Mesenchymal stem cell (in vitro differentiated cells and primary cell): ENCODE data around the gene FXYD6.

Experiments
- DNase-seq: peaks from one replicate; pipeline ENCODE4 v3.0.0-alpha.2; 2013
- H2AFZ ChIP-seq: one replicate; pipeline ENCODE4 v1.6.1; 2013; ENCODE audit warnings: low read depth, mild to moderate bottlenecking, control low read depth, inconsistent platforms, low read length, moderate library complexity
- H2AK5ac ChIP-seq: 2 replicates; pipeline ENCODE4 v1.6.1; 2013; ENCODE audit warnings: low read length, moderate library complexity, mild to moderate bottlenecking, inconsistent platforms; ENCODE audit not compliant: severe bottlenecking
- H2BK120ac ChIP-seq: one replicate; pipeline ENCODE4 v1.6.1; 2013; ENCODE audit warnings: low read depth, mild to moderate bottlenecking, inconsistent platforms, low read length, moderate library complexity
- H2BK12ac ChIP-seq, 2 experiments: one replicate each; pipeline ENCODE4 v1.6.1; 2013; ENCODE audit warnings: inconsistent platforms in 2 of 2, low read length in 2 of 2, mild to moderate bottlenecking in 2 of 2, moderate library complexity in 2 of 2, control low read depth in 1 of 2
- H2BK15ac ChIP-seq: one replicate; pipeline ENCODE4 v1.6.1; 2013; ENCODE audit warnings: mild to moderate bottlenecking, low read depth, inconsistent platforms; ENCODE audit not compliant: poor library complexity, severe bottlenecking
- H2BK5ac ChIP-seq: 2 replicates; pipeline ENCODE4 v1.6.1; 2013; ENCODE audit warnings: low read depth, mild to moderate bottlenecking, low read length, control low read depth, inconsistent platforms; ENCODE audit not compliant: poor library complexity, severe bottlenecking
- H3K14ac ChIP-seq, 2 experiments: one replicate each; pipeline ENCODE4 v1.6.1; 2013; ENCODE audit warnings: inconsistent platforms in 2 of 2, low read length in 2 of 2, control low read depth in 1 of 2, mild to moderate bottlenecking in 1 of 2, moderate library complexity in 1 of 2
- H3K18ac ChIP-seq, 2 experiments: one replicate each; pipeline ENCODE4 v1.6.1; 2013; ENCODE audit warnings: inconsistent platforms in 2 of 2, low read length in 2 of 2, control low read depth in 1 of 2, low read depth in 1 of 2, mild to moderate bottlenecking in 1 of 2
- H3K23ac ChIP-seq, 2 experiments: one replicate each; pipeline ENCODE4 v1.6.1; 2013; ENCODE audit warnings: inconsistent platforms in 2 of 2, low read length in 2 of 2, mild to moderate bottlenecking in 2 of 2, moderate library complexity in 2 of 2, control low read depth in 1 of 2
- H3K27ac ChIP-seq: 2 replicates; pipeline ENCODE4 v1.5.1; 2013; ENCODE audit warnings: mild to moderate bottlenecking, moderate library complexity, low read length, control low read depth, inconsistent platforms; ENCODE audit not compliant: poor library complexity, severe bottlenecking
- H3K27me3 ChIP-seq, 2 experiments: 2 replicates each; pipeline versions ENCODE4 v1.6.1 to v1.7.0; 2013; ENCODE audit warnings: low read length in 2 of 2, mild to moderate bottlenecking in 2 of 2, moderate library complexity in 2 of 2, control low read depth in 1 of 2, inconsistent platforms in 1 of 2; ENCODE audit not compliant: control insufficient read depth in 1 of 2, insufficient read depth in 1 of 2
- H3K36me3 ChIP-seq, 2 experiments: 2 replicates each; pipeline versions ENCODE4 v1.6.1 to v1.7.0; 2013; ENCODE audit warnings: low read length in 2 of 2, control low read depth in 1 of 2, inconsistent platforms in 1 of 2, low read depth in 1 of 2, mild to moderate bottlenecking in 1 of 2; ENCODE audit not compliant: insufficient read depth in 2 of 2, control insufficient read depth in 1 of 2
- H3K4ac ChIP-seq, 2 experiments: one replicate each; pipeline ENCODE4 v1.6.1; 2013; ENCODE audit warnings: inconsistent platforms in 2 of 2, low read length in 2 of 2, mild to moderate bottlenecking in 2 of 2, moderate library complexity in 2 of 2, control low read depth in 1 of 2, low read depth in 1 of 2
- H3K4me1 ChIP-seq: 2 replicates; pipeline ENCODE4 v1.6.1; 2013; ENCODE audit warnings: low read depth, low read length, control low read depth; ENCODE audit not compliant: control insufficient read depth, insufficient read depth
- H3K4me2 ChIP-seq: 2 replicates; pipeline ENCODE4 v1.6.1; 2013; ENCODE audit warnings: low read length, mild to moderate bottlenecking, inconsistent platforms; ENCODE audit not compliant: poor library complexity, severe bottlenecking
- H3K4me3 ChIP-seq, 2 experiments: 2 replicates each; pipeline versions ENCODE4 v1.5.1 to v1.7.0; 2013; ENCODE audit warnings: low read length in 2 of 2, mild to moderate bottlenecking in 2 of 2, control low read depth in 1 of 2, low read depth in 1 of 2; ENCODE audit not compliant: insufficient read depth in 1 of 2
- H3K79me1 ChIP-seq: replicated peaks from 2 replicates; pipeline ENCODE4 v1.6.1; 2013; ENCODE audit warnings: mild to moderate bottlenecking, control low read depth, low read length, inconsistent platforms; ENCODE audit not compliant: poor library complexity, severe bottlenecking
- H3K9ac ChIP-seq: 2 replicates; pipeline ENCODE4 v1.7.0; 2013; ENCODE audit warnings: mild to moderate bottlenecking, low read length, moderate library complexity
- H3K9me3 ChIP-seq: 2 replicates; pipeline ENCODE4 v1.7.0; 2013; ENCODE audit warnings: mild to moderate bottlenecking, low read length; ENCODE audit not compliant: control insufficient read depth
- H4K8ac ChIP-seq: one replicate; pipeline ENCODE4 v1.6.1; 2013; ENCODE audit warnings: inconsistent platforms, mild to moderate bottlenecking, low read length, moderate library complexity
- H4K91ac ChIP-seq: one replicate; pipeline ENCODE4 v1.6.1; 2013; ENCODE audit warnings: mild to moderate bottlenecking, low read length, inconsistent platforms
- WGBS: methylation state at CpG from one replicate; pipeline ENCODE4 v1.1.7; 2013; ENCODE audit warnings: mixed read lengths; 5-methylcytosine and 5-hydroxymethylcytosine counted together

The FXYD6 gene

GRCh38 chr11:117863383-117863782, 13.1 kb downstream of the FXYD6 start:
- Histone ChIP-seq H3K79me1 (peaks cover 34% of the 10 kb centered on the region), H3K4ac (no peak overlapping the region), H3K4me2 (no peak overlapping the region), H2BK5ac (no peak overlapping the region), H3K4me3 (no peak overlapping the region), H2BK12ac (no peak overlapping the region), H2BK15ac (no peak overlapping the region), H4K8ac (no peak overlapping the region), H3K14ac (no peak overlapping the region), H4K91ac (no peak overlapping the region), H3K9me3 (no peaks in the 10 kb centered on the region), H3K18ac (no peak overlapping the region), H2BK120ac (no peak overlapping the region), H2AFZ (no peak overlapping the region), H3K23ac (no peak overlapping the region), H3K4me1 (peaks cover 16% of the 10 kb centered on the region), H3K36me3 (peaks cover 0 to 17% of the 10 kb centered on the region in 2 experiments), H2AK5ac (no peak overlapping the region), H3K27ac (no peak overlapping the region), H3K9ac (no peak overlapping the region), H3K27me3 (peaks cover 0 to 22% of the 10 kb centered on the region in 2 experiments)
- no peak for DNase-seq
- 89% methylated on average over 1 of the region's 1 CpG for WGBS

DNA sequence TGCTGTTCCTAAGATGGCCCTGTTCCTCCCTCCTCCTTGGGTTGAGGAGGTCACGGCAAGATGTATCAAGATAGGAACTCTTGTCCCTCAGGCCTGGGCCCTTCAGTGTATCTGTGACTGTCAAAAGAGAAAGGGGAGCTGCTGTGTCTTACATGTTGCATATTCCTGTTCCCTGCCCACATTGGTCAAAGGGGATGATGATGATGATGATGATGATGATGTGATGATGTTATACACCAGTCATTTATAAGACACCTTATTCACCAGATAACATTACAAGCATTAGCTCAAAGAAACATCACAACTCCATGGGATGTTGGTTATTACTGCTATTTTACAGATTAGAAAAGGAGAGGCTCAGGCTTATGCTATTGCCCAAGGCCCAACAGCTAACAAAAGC, 13.7 kb downstream of the FXYD6 start:
- no peak overlapping the region for H3K27ac ChIP-seq
- H3K9ac ChIP-seq = no peak overlapping the region
- H3K4me3 ChIP-seq = no peak overlapping the region
- no peak overlapping the region for H3K4me2 ChIP-seq
- H3K79me1 ChIP-seq = peaks cover 31% of the 10 kb centered on the region
- no peak overlapping the region for H2BK12ac ChIP-seq
- H4K8ac ChIP-seq = no peak overlapping the region
- H3K18ac ChIP-seq = no peak overlapping the region
- H3K4ac ChIP-seq = no peak overlapping the region
- no peak overlapping the region for H4K91ac ChIP-seq
- no peak overlapping the region for H3K14ac ChIP-seq
- H3K27me3 ChIP-seq = peaks cover 0 to 19% of the 10 kb centered on the region in 2 experiments
- H2BK15ac ChIP-seq = no peak overlapping the region
- no peak overlapping the region for H2AFZ ChIP-seq
- peak overlapping the region; percentile 11 for H2BK120ac ChIP-seq
- no peaks in the 10 kb centered on the region for H3K9me3 ChIP-seq
- 86% methylated on average over 1 of the region's 1 CpG for WGBS
- peaks cover 0 to 13% of the 10 kb centered on the region in 2 experiments for H3K36me3 ChIP-seq
- no peak overlapping the region for H3K23ac ChIP-seq
- H2BK5ac ChIP-seq = no peak overlapping the region
- H3K4me1 ChIP-seq = peaks cover 16% of the 10 kb centered on the region
- no peak overlapping the region for H2AK5ac ChIP-seq
- no peak for DNase-seq

DNA sequence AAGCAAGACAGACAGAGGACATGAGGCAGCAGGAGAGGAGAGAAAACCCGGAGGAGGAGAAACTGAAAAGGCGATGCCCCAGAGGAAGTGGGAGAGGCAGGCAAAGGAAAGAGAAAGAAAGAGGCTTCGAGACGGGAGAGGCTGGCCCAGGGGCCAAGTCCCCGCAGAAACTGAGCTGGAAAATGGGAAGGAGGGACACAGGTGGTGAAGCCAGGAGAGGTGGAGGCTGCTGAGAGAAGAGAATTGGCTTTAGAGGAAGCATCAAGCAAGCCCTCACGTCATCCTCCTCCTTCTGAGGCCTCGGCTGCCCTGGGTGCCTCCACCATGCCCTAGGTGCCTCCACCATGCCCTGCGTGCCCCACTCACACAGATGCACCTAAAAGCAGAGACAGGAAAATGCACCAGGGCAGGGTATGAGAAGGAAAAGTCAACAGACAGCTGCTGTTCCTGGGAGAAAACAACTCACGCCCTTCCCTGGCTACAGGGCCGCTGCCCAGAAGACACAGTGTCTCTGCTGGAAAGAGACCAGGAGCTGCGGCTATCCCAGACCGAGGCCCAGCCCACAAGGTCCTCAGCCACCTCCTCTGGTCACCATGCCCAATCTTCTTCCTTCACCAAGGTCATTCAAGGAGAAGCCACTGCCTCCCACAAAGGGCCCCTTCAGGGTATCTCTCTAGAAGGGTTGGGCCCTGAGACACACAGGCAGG, 14.3 kb downstream of the FXYD6 start:
- 90% methylated on average over 12 of the region's 12 CpGs for WGBS

GRCh38 chr11:117861151-117862018, 15.1 kb downstream of the FXYD6 start:
- Histone ChIP-seq H2BK120ac (no peak overlapping the region), H3K23ac (no peak overlapping the region), H3K4ac (no peak overlapping the region), H2AFZ (no peak overlapping the region), H3K27me3 (peaks cover 0 to 14% of the 10 kb centered on the region in 2 experiments), H2BK5ac (no peak overlapping the region), H2BK12ac (peak overlapping the region in 1 of 2 experiments; percentile 15), H3K9ac (no peak overlapping the region), H3K4me1 (peaks cover 16% of the 10 kb centered on the region), H3K4me2 (no peak overlapping the region), H3K9me3 (no peaks in the 10 kb centered on the region), H3K27ac (no peak overlapping the region), H2BK15ac (no peak overlapping the region), H3K18ac (peak overlapping the region in 1 of 2 experiments; percentile 61), H4K91ac (no peak overlapping the region), H3K4me3 (no peak overlapping the region), H3K79me1 (peaks cover 34% of the 10 kb centered on the region), H3K14ac (peak overlapping the region in 1 of 2 experiments; percentile 4), H2AK5ac (no peak overlapping the region), H3K36me3 (peaks cover 0 to 17% of the 10 kb centered on the region in 2 experiments), H4K8ac (no peak overlapping the region)
- WGBS = 39% methylated on average over 12 of the region's 13 CpGs
- no peak for DNase-seq

More for the DNA sequence above, 14.3 kb downstream of the FXYD6 start:
- Histone ChIP-seq H3K4me3 (no peak overlapping the region), H2AK5ac (no peak overlapping the region), H3K27me3 (peaks cover 0 to 13% of the 10 kb centered on the region in 2 experiments), H2BK120ac (peak overlapping the region; percentile 11), H3K9ac (no peak overlapping the region), H2BK15ac (no peak overlapping the region), H4K91ac (peak overlapping the region; percentile 40), H3K4me2 (no peak overlapping the region), H4K8ac (peak overlapping the region; percentile 53), H3K9me3 (no peaks in the 10 kb centered on the region), H3K14ac (peak overlapping the region in 1 of 2 experiments; percentile 78), H3K18ac (peak overlapping the region in 1 of 2 experiments; percentile 61), H3K79me1 (peaks cover 32% of the 10 kb centered on the region), H3K36me3 (peaks cover 0 to 13% of the 10 kb centered on the region in 2 experiments), H2BK5ac (no peak overlapping the region), H3K23ac (peak overlapping the region in 1 of 2 experiments; percentile 57), H3K4me1 (peaks cover 16% of the 10 kb centered on the region), H3K4ac (no peak overlapping the region), H2BK12ac (no peak overlapping the region), H3K27ac (no peak overlapping the region), H2AFZ (no peak overlapping the region)
- no peak for DNase-seq
